ENCODE measurements around the gene WDR75.
A peak's percentile ranks its signal among the peaks of the same experiment; 100 is the strongest.

Gene WDR75

DNA sequence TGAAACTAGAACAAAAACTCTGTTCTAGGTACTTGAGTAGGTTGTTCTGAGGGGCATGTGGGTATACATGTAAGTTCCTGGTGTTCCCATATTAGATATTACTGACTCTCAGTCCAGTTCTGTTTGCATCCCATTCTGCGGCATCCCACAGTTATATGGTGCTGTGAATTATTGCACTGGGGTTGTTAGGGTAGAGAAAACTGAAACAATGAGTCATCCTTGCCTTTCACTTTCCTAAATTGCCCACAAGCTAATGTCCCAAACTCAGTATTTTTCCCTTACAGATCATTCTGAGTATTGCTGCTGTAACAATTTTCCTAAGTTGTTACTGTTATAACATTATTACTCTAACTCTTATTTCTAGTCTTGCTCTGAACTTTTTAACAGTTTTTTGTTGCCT lies 3.0 kb downstream of the WDR75 start:
- Histone ChIP-seq H3K4me3 (no peak overlapping the region), H3K9ac (ENCODE audit: insufficient read length) (no peak overlapping the region), H3K27ac (no peak overlapping the region), H3K36me3 (ENCODE audit: insufficient read depth, low read length) (peaks cover 69% of the 10 kb centered on the region), H3K9me3 (ENCODE audit: low read depth, low read length) (no peaks in the 10 kb centered on the region)
- TF ChIP-seq FOXP2 (optimal IDR thresholded peaks at IDR 0.05; ENCODE audit: control extremely low read depth, extremely low read length, insufficient read depth) (no peak), POLR2AphosphoS5 (IDR thresholded peaks at IDR 0.05; ENCODE audit: borderline replicate concordance, low read depth, low read length) (no peak)
- no peak for DNase-seq (ENCODE audit: low read depth, low spot score)

GRCh38 chr2:189446780-189447179 lies 5.5 kb downstream of the WDR75 start:
- Histone ChIP-seq H3K4me3 (no peak overlapping the region), H3K9ac (ENCODE audit: insufficient read length) (no peak overlapping the region), H3K9me3 (ENCODE audit: low read depth, low read length) (no peaks in the 10 kb centered on the region), H3K36me3 (ENCODE audit: insufficient read depth, low read length) (peaks cover 93% of the 10 kb centered on the region), H3K27ac (no peak overlapping the region)
- no peak for DNase-seq (ENCODE audit: low read depth, low spot score)
- TF ChIP-seq FOXP2 (optimal IDR thresholded peaks at IDR 0.05; ENCODE audit: control extremely low read depth, extremely low read length, insufficient read depth): no peak
- no peak for TF ChIP-seq POLR2AphosphoS5 (IDR thresholded peaks at IDR 0.05; ENCODE audit: borderline replicate concordance, low read depth, low read length)
- TF ChIP-seq EZH2 (IDR thresholded peaks at IDR 0.05): no peak

DNA sequence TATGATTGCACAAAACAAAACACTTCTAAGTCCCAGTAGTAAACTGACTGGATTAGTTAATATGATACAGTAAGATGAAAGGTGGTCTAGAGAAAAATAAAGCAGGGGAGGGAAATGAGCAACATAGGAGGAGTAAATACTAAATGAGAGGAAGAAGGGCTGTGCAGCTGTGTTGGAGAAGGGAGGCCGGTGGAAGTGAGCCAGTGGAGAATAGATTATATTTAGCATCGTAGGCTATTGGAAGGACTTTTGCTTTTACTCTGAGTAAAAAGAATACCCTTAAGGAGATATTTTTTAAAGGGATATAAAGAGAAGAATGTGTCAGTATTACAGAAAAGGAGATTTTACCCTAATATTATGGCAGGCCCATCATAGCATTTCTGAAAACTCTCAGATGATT lies 12.7 kb downstream of the WDR75 start:
- no peak overlapping the region for H3K27ac ChIP-seq
- H3K9ac ChIP-seq (ENCODE audit: insufficient read length): no peak overlapping the region
- no peak for TF ChIP-seq POLR2AphosphoS5 (IDR thresholded peaks at IDR 0.05; ENCODE audit: borderline replicate concordance, low read depth, low read length)
- TF ChIP-seq EZH2 (IDR thresholded peaks at IDR 0.05): no peak
- TF ChIP-seq FOXP2 (optimal IDR thresholded peaks at IDR 0.05; ENCODE audit: control extremely low read depth, extremely low read length, insufficient read depth): no peak
- DNase-seq (ENCODE audit: low read depth, low spot score): no peak
- H3K4me3 ChIP-seq: no peak overlapping the region
- peaks cover 98% of the 10 kb centered on the region for H3K36me3 ChIP-seq (ENCODE audit: insufficient read depth, low read length)
- H3K9me3 ChIP-seq (ENCODE audit: low read depth, low read length): no peaks in the 10 kb centered on the region

DNA sequence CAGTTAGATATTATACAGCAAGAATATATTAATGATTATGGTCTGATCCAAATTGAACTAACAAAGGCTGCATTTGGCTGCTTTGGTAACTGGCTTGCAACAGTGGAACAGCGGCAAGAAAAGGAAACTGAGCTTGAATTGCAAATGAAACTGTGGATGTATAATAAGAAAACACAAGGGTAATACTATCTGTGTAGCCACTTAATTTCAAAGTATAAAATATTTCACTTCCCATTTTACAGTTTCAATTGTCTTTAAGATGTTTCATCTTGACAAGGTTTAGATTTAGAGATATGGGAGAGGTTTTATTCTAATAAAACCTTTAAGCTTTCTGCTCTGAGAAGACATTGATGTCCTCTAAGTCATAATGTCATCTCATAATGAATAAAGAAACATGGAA lies 23.8 kb downstream of the WDR75 start:
- TF ChIP-seq EZH2 (IDR thresholded peaks at IDR 0.05): no peak
- TF ChIP-seq POLR2AphosphoS5 (IDR thresholded peaks at IDR 0.05; ENCODE audit: borderline replicate concordance, low read depth, low read length): no peak
- TF ChIP-seq FOXP2 (optimal IDR thresholded peaks at IDR 0.05; ENCODE audit: control extremely low read depth, extremely low read length, insufficient read depth): no peak
- no peaks in the 10 kb centered on the region for H3K9me3 ChIP-seq (ENCODE audit: low read depth, low read length)

DNA sequence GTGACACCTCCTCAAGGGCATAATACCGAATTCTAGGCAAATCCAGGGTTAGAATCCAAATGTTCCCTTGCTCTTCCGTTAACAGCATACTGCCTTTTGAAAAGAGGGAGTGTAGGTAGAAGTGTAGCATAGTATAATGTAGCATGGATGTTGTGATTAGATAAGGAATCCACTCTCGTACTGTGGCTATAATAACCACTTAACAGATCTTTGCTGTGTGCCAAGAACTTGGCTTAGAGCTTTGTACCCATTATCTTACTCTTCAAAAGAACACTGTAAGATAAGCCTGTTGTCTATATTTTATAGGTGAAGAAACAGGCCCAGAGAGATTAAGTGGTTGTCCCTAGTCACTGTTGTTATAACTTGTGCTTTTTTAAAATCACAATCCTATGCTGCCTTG lies 24.2 kb downstream of the WDR75 start:
- Histone ChIP-seq H3K36me3 (ENCODE audit: insufficient read depth, low read length) (peaks cover 95% of the 10 kb centered on the region), H3K9ac (ENCODE audit: insufficient read length) (no peak overlapping the region), H3K27ac (peak overlapping the region; percentile 1; the same call in 1 of the 2 replicates), H3K4me3 (no peak overlapping the region), H3K9me3 (ENCODE audit: low read depth, low read length) (no peaks in the 10 kb centered on the region)
- no peak for TF ChIP-seq FOXP2 (optimal IDR thresholded peaks at IDR 0.05; ENCODE audit: control extremely low read depth, extremely low read length, insufficient read depth)
- TF ChIP-seq POLR2AphosphoS5 (IDR thresholded peaks at IDR 0.05; ENCODE audit: borderline replicate concordance, low read depth, low read length): no peak
- TF ChIP-seq EZH2 (IDR thresholded peaks at IDR 0.05): no peak
- DNase-seq (ENCODE audit: low read depth, low spot score): no peak

More for the DNA sequence above, 23.8 kb downstream of the WDR75 start:
- peaks cover 95% of the 10 kb centered on the region for H3K36me3 ChIP-seq (ENCODE audit: insufficient read depth, low read length)
- no peak overlapping the region for H3K9ac ChIP-seq (ENCODE audit: insufficient read length)
- peak overlapping the region; percentile 1; the same call in 1 of the 2 replicates for H3K27ac ChIP-seq
- H3K4me3 ChIP-seq: no peak overlapping the region
- no peak for DNase-seq (ENCODE audit: low read depth, low spot score)

DNA sequence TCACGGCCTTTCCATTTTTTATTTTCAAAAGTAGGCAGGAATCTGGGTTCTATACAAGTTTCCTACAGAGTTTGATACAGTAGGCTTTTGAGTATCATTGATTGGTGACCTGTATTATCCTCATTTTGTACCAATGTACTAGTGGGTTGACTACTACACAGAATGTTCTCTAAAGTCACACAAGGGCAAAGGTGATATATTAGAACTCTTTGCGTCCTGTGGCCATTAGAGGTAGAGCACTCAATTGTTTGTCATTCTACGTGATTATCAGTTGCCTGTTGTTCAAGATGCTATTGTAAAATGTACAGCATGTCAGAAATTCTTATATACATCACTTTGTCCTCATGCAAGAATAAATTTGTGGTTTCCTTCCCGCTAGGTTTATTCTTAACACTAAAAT lies 24.8 kb downstream of the WDR75 start:
- H3K9ac ChIP-seq (ENCODE audit: insufficient read length): no peak overlapping the region
- H3K4me3 ChIP-seq: no peak overlapping the region
- peak overlapping the region; percentile 1; the same call in 1 of the 2 replicates for H3K27ac ChIP-seq
- H3K36me3 ChIP-seq (ENCODE audit: insufficient read depth, low read length): peaks cover 95% of the 10 kb centered on the region
- DNase-seq (ENCODE audit: low read depth, low spot score): no peak
- TF ChIP-seq EZH2 (IDR thresholded peaks at IDR 0.05): no peak
- no peaks in the 10 kb centered on the region for H3K9me3 ChIP-seq (ENCODE audit: low read depth, low read length)

GRCh38 chr2:189466656-189467055 lies 25.4 kb downstream of the WDR75 start:
- TF ChIP-seq EZH2 (IDR thresholded peaks at IDR 0.05): no peak
- no peak for TF ChIP-seq FOXP2 (optimal IDR thresholded peaks at IDR 0.05; ENCODE audit: control extremely low read depth, extremely low read length, insufficient read depth)
- TF ChIP-seq POLR2AphosphoS5 (IDR thresholded peaks at IDR 0.05; ENCODE audit: borderline replicate concordance, low read depth, low read length): no peak
- Histone ChIP-seq H3K36me3 (ENCODE audit: insufficient read depth, low read length) (peaks cover 97% of the 10 kb centered on the region), H3K27ac (peak overlapping the region; percentile 1; the same call in 1 of the 2 replicates), H3K4me3 (no peak overlapping the region), H3K9ac (ENCODE audit: insufficient read length) (no peak overlapping the region), H3K9me3 (ENCODE audit: low read depth, low read length) (no peaks in the 10 kb centered on the region)
- DNase-seq (ENCODE audit: low read depth, low spot score): peak; percentile 10

DNA sequence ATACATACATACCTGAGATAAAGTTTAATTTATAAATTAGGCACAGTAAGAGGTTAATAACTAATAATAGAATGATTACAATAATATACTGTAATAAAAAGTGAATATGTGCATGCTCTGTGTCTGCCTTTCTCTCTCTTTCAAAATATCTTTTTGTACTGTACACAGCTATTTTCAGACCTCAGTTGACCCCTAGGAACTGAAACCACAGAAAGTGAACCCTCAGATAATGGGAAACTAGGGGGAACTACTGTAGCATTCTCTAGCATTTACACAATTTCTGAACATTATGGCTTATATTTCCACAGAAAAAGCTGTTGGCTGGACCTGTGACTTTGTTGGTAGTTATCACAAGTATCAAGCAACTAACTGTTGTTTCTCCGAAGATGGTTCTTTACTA lies 25.9 kb downstream of the WDR75 start:
- Histone ChIP-seq H3K9me3 (ENCODE audit: low read depth, low read length) (no peaks in the 10 kb centered on the region), H3K36me3 (ENCODE audit: insufficient read depth, low read length) (peaks cover 98% of the 10 kb centered on the region), H3K27ac (0 out of 2 replicates have a peak overlapping the region, but pooled peaks have one; percentile 11), H3K4me3 (no peak overlapping the region), H3K9ac (ENCODE audit: insufficient read length) (peak overlapping the region; percentile 2)
- TF ChIP-seq POLR2AphosphoS5 (IDR thresholded peaks at IDR 0.05; ENCODE audit: borderline replicate concordance, low read depth, low read length) (no peak), EZH2 (IDR thresholded peaks at IDR 0.05) (no peak), FOXP2 (optimal IDR thresholded peaks at IDR 0.05; ENCODE audit: control extremely low read depth, extremely low read length, insufficient read depth) (no peak)
- DNase-seq (ENCODE audit: low read depth, low spot score): no peak

GRCh38 chr2:189467593-189467992 lies 26.3 kb downstream of the WDR75 start:
- H3K4me3 ChIP-seq: no peak overlapping the region
- peak overlapping the region; percentile 11 for H3K9ac ChIP-seq (ENCODE audit: insufficient read length)
- DNase-seq (ENCODE audit: low read depth, low spot score): no peak
- peaks cover 98% of the 10 kb centered on the region for H3K36me3 ChIP-seq (ENCODE audit: insufficient read depth, low read length)
- H3K9me3 ChIP-seq (ENCODE audit: low read depth, low read length): no peaks in the 10 kb centered on the region
- 0 out of 2 replicates have a peak overlapping the region, but pooled peaks have one; percentile 11 for H3K27ac ChIP-seq
- TF ChIP-seq EZH2 (IDR thresholded peaks at IDR 0.05) (no peak), POLR2AphosphoS5 (IDR thresholded peaks at IDR 0.05; ENCODE audit: borderline replicate concordance, low read depth, low read length) (no peak), FOXP2 (optimal IDR thresholded peaks at IDR 0.05; ENCODE audit: control extremely low read depth, extremely low read length, insufficient read depth) (no peak)

Measured in SK-N-MC (cell line).